ENCODE data around the gene SCAF4. TPM values are rescaled to one million over a fixed set of nuclear protein-coding genes. Genes with fewer than 3 reads are reported as not detected.

SCAF4 gene
- total and polyA plus RNA-seq, 2 donors (not counting 3 experiments of a cell fraction or from before 2014, with no cell fraction given), result 12.2 to 41.2 TPM

GRCh38 chr21:31663584-31664249 lies 68.2 kb downstream of the SCAF4 start:
- Histone ChIP-seq H3K36me3 (ENCODE audit: control insufficient read depth in 2 of 2, extremely low read depth in 1 of 2, insufficient read depth in 2 of 2, low read length in 2 of 2) (peaks cover 0 to 6% of the 10 kb centered on the region in 2 experiments), H3K27me3 (ENCODE audit: control insufficient read depth in 2 of 2, insufficient read depth in 2 of 2, low read length in 2 of 2) (no peaks in the 10 kb centered on the region), H3K79me2 (ENCODE audit: control insufficient read depth, insufficient read depth, low read length) (peaks cover 42% of the 10 kb centered on the region), H3K9ac (replicated peaks; ENCODE audit: extremely low read depth, insufficient read depth, low read length) (no peak overlapping the region), H3K4me2 (ENCODE audit: insufficient read depth, low read length) (no peak overlapping the region), H3K4me3 (replicated peaks in 1 of 3; ENCODE audit: insufficient read depth in 1 of 3, low read depth in 1 of 3, low read length in 3 of 3) (no peak overlapping the region), H2AFZ (ENCODE audit: low read depth, low read length) (no peak overlapping the region), H3K9me3 (replicated peaks; ENCODE audit: control insufficient read depth, insufficient read depth, low read length) (no peaks in the 10 kb centered on the region), H3K9me1 (replicated peaks; ENCODE audit: control insufficient read depth, extremely low read depth, insufficient read depth, low read length) (no peaks in the 10 kb centered on the region), H4K20me1 (replicated peaks; ENCODE audit: control insufficient read depth, extremely low read depth, insufficient read depth, low read length) (no peaks in the 10 kb centered on the region), H3K4me1 (ENCODE audit: control insufficient read depth, extremely low read depth, insufficient read depth, low read length) (peaks cover 16% of the 10 kb centered on the region), H3K27ac (ENCODE audit: insufficient read depth, low read depth, low read length) (no peak overlapping the region)
- dilution Hi-C loops (cut with MboI; ENCODE audit: extremely low pct_ligation_motif_present, low sequenced_read_pairs), result no loop called here
- DNase-seq (ENCODE audit: low read depth, low spot score), result no peak
- ChIA-PET POLR2A (no interaction called here), CTCF (no interaction called here)
- no peak for FAIRE-seq
- BruUV-seq (replicated peaks), result no TSS peak
- TF ChIP-seq EZH2 (IDR thresholded peaks at IDR 0.05; ENCODE audit: borderline replicate concordance, low read depth, low read length, severe bottlenecking) (no peak), FOS (IDR thresholded peaks at IDR 0.05; ENCODE audit: borderline replicate concordance, insufficient read depth, low read length) (no peak), MYC (IDR thresholded peaks at IDR 0.05; ENCODE audit: low read depth, low read length) (no peak), POLR2A (IDR thresholded peaks at IDR 0.05; ENCODE audit: low read depth, low read length) (no peak), MAX (IDR thresholded peaks at IDR 0.05; ENCODE audit: insufficient read depth, insufficient read length) (no peak), POLR2AphosphoS5 (IDR thresholded peaks at IDR 0.05; ENCODE audit: insufficient read depth, low read depth, low read length) (no peak), JUN (IDR thresholded peaks at IDR 0.05; ENCODE audit: borderline replicate concordance, insufficient read depth, insufficient read length, low read depth) (no peak), GATA2 (IDR thresholded peaks at IDR 0.05; ENCODE audit: insufficient read depth, insufficient read length, low read depth, low read length) (no peak)
- TF ChIP-seq, protein P1, sequence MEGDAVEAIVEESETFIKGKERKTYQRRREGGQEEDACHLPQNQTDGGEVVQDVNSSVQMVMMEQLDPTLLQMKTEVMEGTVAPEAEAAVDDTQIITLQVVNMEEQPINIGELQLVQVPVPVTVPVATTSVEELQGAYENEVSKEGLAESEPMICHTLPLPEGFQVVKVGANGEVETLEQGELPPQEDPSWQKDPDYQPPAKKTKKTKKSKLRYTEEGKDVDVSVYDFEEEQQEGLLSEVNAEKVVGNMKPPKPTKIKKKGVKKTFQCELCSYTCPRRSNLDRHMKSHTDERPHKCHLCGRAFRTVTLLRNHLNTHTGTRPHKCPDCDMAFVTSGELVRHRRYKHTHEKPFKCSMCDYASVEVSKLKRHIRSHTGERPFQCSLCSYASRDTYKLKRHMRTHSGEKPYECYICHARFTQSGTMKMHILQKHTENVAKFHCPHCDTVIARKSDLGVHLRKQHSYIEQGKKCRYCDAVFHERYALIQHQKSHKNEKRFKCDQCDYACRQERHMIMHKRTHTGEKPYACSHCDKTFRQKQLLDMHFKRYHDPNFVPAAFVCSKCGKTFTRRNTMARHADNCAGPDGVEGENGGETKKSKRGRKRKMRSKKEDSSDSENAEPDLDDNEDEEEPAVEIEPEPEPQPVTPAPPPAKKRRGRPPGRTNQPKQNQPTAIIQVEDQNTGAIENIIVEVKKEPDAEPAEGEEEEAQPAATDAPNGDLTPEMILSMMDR (IDR thresholded peaks at IDR 0.05; ENCODE audit: extremely low read depth in 1 of 2, insufficient read depth in 1 of 2, low read depth in 1 of 2, low read length in 2 of 2), result no peak
- intact Hi-C loops (cut with micrococcal nuclease), result no loop called here

Data from endothelial cell of umbilical vein (primary cell).